Mammary epithelial cell (primary cell): ENCODE results near the gene OCIAD1.

Experiments used
- EZH2 ChIP-seq: IDR thresholded peaks from 2 replicates; pipeline ENCODE4 v1.6.1; 2012; ENCODE audit warnings: low read length, inconsistent platforms, borderline replicate concordance
- TF ChIP-seq, protein P1 (sequence below), 2 donors: IDR thresholded peaks in 1 of 2; conservative IDR thresholded peaks in 1 of 2; 2 replicates each; pipeline ENCODE4 v1.5.1; 2011 to 2012; ENCODE audit warnings: inconsistent platforms in 2 of 2, low read length in 2 of 2, mild to moderate bottlenecking in 2 of 2, control low read depth in 1 of 2, low read depth in 1 of 2; ENCODE audit not compliant: insufficient read depth in 1 of 2; ENCODE audit errors: extremely low read depth in 1 of 2

- no peak for TF ChIP-seq EZH2
- TF ChIP-seq, protein P1, sequence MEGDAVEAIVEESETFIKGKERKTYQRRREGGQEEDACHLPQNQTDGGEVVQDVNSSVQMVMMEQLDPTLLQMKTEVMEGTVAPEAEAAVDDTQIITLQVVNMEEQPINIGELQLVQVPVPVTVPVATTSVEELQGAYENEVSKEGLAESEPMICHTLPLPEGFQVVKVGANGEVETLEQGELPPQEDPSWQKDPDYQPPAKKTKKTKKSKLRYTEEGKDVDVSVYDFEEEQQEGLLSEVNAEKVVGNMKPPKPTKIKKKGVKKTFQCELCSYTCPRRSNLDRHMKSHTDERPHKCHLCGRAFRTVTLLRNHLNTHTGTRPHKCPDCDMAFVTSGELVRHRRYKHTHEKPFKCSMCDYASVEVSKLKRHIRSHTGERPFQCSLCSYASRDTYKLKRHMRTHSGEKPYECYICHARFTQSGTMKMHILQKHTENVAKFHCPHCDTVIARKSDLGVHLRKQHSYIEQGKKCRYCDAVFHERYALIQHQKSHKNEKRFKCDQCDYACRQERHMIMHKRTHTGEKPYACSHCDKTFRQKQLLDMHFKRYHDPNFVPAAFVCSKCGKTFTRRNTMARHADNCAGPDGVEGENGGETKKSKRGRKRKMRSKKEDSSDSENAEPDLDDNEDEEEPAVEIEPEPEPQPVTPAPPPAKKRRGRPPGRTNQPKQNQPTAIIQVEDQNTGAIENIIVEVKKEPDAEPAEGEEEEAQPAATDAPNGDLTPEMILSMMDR (conservative IDR thresholded peaks at IDR 0.05 in 1 of 2, IDR thresholded peaks at IDR 0.05 in 1 of 2; ENCODE audit: extremely low read depth in 1 of 2, insufficient read depth in 1 of 2, low read depth in 1 of 2, low read length in 2 of 2): no peak
Measured at GRCh38 chr4:48891028-48891619, 60.2 kb downstream of the OCIAD1 start.
